GM13976 (cell line): Measurements from ENCODE around the gene EEF1A2.

Source experiments
- DNase-seq: peaks from one replicate; pipeline ENCODE4 v3.0.0; 2012; ENCODE audit warnings: low spot score
- in situ Hi-C: fragments of 300-500 bp; cut with MboI; formaldehyde crosslinking; loops from one replicate; pipeline ENCODE4 v1.12.0; 2022; ENCODE audit warnings: low sequenced_read_pairs, mixed read lengths, inconsistent platforms; ENCODE audit not compliant: unreplicated experiment
- TF ChIP-seq, protein P1 (sequence below): IDR thresholded peaks from 2 replicates; pipeline ENCODE4 v1.5.1; 2012; ENCODE audit warnings: borderline replicate concordance, mild to moderate bottlenecking; ENCODE audit not compliant: insufficient read depth; ENCODE audit errors: extremely low read depth, missing control alignments, control extremely low read depth

Gene EEF1A2

DNA sequence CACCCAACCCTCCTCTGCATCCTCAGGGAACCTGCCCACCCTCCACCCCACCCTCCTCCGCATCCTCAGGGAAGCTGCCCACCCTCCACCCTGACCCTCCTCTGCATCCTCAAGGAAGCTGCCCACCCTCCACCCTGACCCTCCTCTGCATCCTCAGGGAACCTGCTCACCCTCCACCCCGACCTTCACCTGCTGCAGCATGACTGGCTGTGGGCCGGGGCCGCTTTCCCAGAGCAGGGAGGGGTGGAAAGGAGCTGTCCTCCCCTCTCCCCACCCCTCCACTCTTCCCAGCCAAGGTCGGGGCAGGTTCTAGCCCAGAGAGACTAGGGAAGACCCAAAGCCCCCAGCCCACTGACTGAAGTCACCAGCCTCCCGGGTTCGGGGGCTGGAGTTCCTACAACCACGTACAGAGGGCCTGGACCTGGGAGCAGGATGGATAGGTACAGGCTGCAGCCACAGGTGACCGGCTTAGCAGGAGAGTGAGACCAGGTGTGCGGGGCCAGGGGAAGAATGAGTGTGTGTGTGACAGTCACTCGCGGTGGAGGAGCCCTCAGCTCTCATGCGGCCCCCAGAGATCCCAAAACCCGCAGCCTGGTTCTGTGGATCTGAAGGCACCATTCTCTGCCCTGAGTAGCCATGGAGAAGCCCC lies 11.6 kb downstream of the EEF1A2 start:
- in situ Hi-C loops, result no loop called here
- TF ChIP-seq, protein P1, sequence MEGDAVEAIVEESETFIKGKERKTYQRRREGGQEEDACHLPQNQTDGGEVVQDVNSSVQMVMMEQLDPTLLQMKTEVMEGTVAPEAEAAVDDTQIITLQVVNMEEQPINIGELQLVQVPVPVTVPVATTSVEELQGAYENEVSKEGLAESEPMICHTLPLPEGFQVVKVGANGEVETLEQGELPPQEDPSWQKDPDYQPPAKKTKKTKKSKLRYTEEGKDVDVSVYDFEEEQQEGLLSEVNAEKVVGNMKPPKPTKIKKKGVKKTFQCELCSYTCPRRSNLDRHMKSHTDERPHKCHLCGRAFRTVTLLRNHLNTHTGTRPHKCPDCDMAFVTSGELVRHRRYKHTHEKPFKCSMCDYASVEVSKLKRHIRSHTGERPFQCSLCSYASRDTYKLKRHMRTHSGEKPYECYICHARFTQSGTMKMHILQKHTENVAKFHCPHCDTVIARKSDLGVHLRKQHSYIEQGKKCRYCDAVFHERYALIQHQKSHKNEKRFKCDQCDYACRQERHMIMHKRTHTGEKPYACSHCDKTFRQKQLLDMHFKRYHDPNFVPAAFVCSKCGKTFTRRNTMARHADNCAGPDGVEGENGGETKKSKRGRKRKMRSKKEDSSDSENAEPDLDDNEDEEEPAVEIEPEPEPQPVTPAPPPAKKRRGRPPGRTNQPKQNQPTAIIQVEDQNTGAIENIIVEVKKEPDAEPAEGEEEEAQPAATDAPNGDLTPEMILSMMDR, result no peak
- DNase-seq, result no peak

DNA sequence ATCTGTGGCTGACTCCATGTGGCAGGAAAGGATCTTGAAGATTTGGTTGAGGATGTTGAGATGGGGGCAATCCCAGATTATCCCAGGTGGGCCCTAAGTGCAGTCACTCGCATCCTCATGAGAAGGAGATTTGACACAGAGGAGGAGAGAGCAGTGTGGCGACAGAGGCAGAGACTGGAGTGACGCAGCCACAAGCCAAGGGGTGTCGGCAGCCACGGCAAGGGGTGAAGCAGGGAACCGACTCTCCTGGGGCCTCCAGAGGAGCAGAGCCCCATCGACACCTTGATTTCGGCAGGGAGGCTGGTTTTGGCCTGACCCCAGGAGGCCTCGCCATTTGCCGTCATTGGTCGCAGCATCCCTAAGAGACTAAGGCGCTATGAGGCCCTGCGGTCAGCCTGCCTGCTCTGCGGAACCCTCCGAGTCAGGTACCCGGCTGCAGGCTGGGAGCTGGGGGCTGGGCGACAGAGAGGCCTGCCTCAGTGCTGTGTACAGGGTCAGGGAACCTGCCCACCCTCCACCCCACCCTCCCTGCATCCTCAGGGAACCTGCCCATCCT lies 12.5 kb downstream of the EEF1A2 start:
- TF ChIP-seq, protein P1, result no peak
- in situ Hi-C loops, result no loop called here
- DNase-seq, result no peak

DNA sequence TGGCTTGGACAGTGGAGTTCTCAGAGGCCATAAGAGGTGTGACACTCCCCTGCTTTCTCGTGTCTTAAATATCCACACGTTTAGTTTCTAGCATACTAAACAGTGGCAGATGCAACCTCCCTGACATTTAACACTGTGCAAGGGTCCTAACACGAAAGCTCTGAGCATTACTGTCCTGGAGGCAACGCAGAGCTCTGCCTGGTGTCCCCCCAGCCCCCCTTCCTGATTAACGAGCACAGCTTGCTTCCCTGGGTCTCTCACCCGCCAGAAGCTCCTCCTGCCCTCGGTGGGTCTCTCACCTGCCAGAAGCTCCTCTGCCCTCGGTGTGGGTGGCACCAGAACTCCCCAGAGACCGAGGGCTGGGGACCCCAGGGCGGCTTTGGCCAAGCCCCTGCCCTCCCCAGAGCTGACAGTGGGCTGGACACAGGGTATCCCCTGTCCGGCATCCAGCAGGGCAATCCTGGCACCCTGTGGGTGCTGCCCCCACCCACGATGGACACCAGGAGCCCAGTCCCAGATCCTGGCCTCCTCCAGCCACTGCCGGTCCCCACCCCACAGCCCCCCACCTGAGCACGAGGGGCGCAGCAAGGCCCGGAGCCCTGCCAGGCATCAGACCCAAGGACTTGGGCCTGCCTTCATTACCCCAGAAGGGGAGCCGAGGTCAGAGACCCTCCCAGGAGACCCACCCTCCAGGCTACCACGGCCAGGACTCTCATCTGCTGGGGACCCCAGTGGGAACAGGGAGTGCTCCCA lies 14.1 kb downstream of the EEF1A2 start:
- TF ChIP-seq, protein P1, result no peak
- in situ Hi-C loops, result no loop called here
- no peak for DNase-seq

DNA sequence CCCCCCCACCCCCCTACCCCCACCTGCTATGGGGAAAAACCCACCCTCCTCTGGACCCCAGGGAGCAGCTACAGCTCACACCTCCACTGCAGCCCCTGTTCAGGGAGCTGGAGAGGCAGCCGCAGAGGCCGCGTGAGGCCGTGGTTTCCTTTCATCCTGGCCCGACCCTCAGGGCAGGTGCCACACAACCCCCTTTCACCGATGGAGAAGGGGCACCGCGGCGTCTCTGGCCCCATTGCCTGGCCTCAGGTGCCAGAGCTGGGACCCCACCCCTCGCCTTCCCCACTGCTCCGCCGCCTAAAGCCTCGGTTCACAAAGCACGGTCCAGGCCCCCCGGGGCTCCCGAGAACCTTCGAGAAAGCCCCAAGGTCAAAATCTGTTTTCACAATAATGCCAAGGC lies 14.6 kb downstream of the EEF1A2 start:
- DNase-seq, result no peak
- TF ChIP-seq, protein P1, result no peak
- in situ Hi-C loops, result no loop called here

DNA sequence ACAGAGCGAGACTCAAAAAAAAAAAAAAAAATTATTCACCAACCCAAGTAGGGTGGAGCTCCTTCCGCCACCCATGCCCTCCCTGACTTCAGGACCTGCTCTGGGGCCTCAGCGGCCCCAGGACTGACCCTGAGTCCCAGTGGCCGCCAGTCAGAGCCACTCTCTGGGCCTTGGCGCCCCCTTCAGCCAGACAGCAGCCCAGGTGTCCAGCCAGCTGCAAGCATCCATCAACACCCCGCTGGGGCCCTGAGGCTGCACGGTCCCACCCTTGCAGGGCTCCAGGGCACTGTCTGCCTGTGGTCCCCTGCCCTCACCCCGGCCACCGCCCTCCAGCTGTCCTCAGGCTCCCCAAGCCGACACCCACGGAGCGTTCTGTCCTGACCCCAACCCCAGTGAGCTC lies 15.0 kb downstream of the EEF1A2 start:
- TF ChIP-seq, protein P1, result no peak
- in situ Hi-C loops, result no loop called here

DNA sequence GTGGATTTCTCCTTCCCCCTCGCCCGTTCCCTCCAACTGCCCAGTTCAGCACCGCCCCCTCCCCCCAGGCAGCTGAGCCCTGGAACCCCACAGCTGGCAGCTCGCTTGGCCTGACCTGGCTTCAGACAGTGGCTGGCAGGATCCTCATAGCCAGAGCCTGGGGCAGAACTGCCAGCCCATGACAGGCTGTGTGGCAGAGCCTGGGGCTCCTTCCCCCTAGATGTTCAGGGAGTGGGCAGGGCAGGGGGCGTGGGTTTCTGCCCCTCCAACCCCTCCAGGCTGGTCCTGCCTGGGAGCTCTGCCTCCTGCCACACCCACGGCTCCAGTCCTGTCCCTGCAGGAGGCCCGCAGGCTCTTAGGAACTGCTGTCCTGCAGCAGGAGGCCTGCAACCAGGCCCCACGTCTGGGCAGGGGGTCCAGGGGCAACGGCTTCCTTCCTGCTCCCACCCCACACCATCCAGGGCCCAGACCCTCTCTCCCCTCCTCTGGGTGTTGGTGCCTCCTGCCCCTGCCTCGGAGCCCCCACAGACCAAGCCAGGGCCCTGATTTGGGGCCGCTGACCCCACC lies 16.8 kb downstream of the EEF1A2 start:
- TF ChIP-seq, protein P1, result no peak
- no peak for DNase-seq
- in situ Hi-C loops, result no loop called here

More for the DNA sequence above, 15.0 kb downstream of the EEF1A2 start:
- DNase-seq, result no peak
